GM18868 (cell line): ENCODE results near the gene CAPN5.
"Not testable (repeated sequence)": the region's sequence is repeated elsewhere in the genome, so short reads cannot be mapped to it uniquely, and the experiment has no call there.

Source experiments
- ATAC-seq: cut with Tn5 transposase; IDR thresholded peaks from one replicate; pipeline ENCODE4 v1.9.1; 2021; ENCODE audit warnings: mild to moderate bottlenecking, moderate library complexity; ENCODE audit not compliant: unreplicated experiment

Gene CAPN5

DNA sequence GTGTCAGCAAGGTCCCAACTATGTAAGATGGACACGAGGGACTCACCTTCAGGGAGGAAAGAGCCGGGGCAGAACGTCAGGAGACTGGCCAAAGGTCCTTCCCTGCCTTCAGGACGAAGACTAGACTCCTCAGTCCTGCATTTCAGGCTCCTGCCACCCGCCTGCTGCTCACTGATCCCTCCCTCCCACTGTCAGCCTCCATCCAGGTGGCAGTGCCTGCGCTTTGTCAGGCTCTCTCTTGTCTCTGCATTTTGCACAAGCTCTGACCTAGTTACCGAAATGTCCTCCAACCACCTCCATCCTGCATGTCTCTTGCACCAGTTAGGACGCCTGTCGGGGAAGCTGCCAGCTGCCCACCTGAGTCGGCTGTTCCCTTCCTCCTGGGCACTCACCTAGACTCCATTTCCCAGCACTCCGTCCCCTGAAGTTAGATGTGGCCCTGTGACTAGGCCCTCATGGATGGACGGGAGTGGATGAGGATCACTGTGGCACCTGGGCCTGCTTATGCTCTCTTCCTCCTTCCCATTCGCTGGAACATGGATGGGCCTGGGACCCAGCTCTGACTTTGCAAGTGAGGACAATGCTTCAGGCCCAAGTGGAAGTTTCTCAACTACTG lies 24.6 kb upstream of the CAPN5 start:
- ATAC-seq = no peak

DNA sequence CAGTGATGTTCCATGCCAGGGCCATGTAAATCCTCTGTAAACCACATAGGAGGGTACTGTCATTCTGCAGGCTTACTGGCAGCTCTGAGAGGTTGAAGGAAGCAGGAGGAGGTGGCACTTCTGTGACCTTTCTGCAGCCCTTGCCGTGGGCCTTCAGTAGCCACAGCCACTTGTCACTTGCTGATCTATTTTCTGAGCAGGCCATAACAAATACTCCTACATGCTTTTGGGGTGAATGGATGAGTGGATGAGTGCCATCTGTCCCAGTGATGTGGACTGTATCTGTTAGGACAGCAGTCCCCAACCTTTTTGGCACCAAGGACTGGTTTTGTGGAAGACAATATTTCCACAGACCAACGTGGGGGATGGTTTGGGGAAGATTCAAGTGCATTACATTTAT lies 22.4 kb upstream of the CAPN5 start:
- ATAC-seq = no peak

DNA sequence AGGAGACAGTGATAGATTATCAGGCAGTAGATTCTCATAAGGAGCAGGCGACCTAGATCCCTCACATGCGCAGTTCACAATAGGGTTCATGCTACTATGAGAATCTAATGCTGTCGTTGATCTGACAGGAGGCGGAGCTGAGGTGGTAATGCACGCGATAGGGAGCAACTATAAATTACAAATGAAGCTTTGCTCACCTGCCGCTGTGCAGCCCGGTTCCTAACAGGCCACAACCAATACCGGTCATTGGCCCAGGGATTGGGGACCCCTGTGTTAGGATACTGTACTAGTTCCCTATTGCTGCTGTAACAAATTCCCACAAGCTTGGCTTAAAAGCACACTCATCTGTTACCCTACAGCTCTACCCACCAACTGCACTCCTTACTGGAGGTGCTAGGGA lies 21.9 kb upstream of the CAPN5 start:
- ATAC-seq = no peak

DNA sequence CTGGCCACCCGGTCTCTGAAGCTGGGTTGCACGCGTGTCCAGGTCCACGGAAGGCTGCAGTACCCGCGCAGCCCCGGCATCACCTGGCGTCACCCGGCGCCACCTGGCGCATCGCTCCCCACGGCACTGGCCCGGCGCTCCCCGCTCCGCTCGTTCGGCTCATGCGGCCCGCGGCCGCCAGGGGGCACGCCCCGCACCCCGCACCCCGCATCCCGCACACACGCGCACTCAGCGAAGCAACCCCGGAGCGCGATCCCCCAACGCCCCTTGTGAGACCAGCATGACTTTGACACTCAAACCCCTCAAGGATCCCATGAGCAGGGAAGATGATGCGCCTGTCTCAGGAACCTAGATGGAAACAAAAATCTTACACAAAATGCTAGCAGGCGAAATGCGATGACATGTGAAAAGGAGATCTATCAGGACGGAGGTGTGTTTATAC lies 20.7 kb upstream of the CAPN5 start:
- peak; percentile 54 for ATAC-seq

DNA sequence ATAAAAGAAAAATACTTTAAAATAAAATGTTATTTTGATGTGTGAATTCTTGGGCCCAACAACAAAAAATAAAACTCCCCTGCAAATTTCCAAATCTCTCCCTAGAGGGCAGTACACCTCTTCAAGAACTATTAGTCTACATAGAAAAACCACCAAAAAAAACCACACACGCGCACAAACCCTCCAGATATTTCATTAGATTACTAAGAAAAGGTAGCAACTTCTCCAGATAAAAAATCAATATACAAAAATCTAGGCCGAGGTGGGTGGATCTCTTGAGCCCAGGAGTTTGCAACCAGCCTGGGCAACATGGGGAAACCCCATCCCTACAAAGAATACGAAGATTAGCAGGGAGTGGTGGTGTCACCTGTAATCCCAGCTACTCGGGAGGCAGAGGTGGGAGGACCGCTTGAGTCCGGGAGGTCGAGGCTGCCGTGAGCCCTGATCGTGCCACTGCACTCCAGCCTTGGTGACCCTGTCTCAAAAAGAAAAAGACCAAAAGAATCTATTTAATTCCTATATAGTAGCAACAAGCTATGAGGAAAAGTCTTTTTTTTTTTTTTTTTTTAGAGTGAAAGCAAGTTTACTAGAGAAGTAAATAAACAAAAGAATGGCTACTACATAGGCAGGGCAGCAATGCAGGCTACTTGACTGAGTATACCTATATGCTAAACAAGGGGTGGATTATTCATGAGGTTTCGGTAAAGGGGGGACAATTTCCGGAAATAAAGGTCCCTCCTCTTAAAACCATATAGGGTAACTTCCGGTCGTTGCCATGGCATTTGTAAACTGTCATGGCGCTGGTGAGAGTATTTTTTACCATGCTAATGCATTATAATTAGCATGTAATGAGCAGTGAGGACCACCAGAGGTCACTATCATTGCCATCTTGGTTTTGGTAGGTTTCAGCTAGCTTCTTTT lies 19.5 kb upstream of the CAPN5 start:
- peak; percentile 88 for ATAC-seq

DNA sequence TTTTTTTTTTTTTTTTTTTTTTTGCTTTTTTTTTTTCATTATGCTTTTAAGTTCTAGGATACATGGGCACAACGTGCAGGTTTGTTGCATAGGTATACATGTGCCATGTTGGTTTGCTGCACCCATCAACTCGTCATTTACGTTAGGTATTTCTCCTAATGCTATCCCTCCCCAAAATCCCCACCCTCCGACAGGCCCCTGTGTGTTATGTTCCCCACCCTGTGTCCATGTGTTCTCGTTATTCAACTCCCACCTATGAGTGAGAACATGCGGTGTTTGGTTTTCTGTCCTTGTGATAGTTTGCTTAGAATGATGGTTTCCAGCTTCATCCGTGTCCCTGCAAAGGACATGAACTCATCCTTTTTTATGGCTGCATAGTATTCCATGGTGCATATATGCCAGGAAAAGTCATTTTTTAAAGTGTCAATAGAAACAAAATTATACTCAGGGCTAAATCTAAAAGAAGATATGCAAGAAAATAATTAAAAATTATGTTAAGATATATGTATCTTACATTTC lies 18.8 kb upstream of the CAPN5 start:
- not testable (repeated sequence) for ATAC-seq

DNA sequence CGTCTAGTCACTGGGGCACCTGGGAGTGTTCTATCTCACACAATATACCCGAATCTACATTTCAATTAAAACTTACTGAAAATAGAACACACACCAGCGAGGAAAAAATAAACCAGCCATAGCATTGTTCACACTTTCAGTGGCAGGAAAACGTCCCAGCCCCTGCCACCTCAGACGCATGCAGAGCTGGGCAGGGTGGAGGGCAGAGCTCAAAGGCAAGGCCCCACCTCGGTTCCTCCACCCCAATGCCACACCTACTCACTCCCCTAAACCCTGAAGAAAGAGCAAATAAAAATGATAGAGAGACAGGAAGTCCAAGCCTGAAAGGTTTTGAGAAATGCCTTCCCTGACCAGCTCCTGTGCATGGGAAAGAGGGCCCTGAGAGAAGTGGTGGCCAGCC lies 17.7 kb upstream of the CAPN5 start:
- ATAC-seq = no peak

DNA sequence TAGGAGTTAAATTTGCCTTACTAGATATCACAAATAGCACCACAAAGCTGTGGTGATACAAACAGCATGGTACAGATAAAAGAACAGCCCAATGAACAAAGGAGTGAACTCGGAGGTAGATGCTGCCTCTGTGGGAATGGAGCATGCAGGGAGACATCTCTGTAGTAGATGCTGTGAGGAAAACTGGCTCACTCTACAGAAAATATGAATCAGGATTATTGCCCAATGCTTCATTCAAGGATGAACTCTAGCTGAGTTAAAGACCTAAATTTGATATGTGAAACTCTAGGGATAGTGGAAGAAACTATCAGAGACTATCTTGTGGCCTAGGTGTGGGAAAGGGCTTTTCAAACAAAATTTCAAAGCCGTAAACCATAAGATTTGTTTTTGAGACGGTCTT lies 15.3 kb upstream of the CAPN5 start:
- ATAC-seq = no peak

DNA sequence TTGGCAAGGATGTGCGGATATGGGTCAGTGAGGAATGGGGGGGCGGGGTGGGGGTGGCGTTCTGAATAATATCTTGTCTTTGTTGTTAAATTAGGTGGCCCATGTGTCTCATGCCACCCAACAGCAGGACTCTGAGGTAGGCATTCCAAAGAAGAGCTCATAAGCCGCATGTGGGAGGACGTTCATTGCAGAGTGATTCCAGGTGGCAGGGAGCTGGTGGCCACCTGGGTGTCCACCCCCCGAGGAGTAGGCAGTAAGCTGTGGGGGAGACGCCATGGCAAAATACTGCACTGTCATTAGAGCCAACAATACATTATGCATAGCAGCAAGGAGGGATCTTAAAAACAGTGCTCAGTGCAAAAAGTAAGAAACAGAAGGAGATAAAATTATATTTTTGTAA lies 14.3 kb upstream of the CAPN5 start:
- no peak for ATAC-seq

DNA sequence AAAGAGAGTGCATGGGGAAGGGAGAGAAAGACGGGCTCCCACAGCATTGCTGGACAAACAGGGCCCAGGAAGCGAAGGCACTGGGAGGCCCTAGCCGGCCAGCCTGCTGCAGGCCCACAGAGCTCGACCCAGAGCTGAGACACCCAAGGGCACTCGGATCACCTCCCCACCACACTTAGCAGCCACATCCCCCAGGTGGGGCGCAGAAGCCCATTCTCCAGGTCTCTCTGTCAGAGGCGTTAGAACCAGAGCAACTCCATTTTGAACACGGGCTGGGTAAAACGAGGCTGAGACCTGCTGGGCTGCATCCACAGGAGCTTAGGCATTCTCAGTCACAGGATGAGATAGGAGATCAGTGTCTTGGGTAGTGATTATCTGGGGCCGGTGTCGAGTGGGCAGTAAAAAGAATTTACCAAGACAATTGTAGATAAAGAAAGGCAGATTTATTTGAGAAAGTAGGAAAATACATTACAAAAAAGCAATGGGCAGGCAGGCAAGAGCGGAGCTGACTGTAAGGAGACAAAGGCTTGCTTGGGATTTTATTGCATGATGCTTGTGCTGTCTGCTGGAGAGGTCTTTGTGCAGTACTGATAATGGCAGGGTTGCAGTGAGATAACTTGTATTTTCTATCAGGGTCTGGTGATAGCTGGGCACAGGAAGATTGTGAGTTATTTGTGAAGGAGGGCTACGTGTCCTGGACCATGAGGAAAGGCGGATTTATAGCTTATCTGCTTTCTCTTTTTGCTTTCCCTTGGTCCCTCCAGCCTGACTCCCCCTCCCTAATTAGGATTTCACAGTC lies 13.4 kb upstream of the CAPN5 start:
- no peak for ATAC-seq

DNA sequence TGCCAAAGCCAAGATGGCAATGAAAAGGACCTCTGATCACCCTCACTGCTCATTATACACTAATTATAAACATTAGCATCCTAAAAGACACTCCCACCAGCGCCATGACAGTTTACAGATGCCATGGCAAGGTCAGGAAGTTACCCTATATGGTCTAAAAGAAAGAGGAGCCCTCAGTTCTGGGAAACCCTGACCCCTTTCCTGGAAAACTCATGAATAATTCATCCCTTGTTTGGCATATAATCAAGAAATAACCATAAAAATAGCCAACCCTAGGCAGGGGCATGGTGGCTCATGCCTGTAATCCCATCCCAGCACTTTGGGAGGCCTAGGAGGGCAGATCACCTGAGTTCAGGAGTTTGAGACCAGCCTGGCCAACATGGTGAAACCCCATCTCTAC lies 12.7 kb upstream of the CAPN5 start:
- no peak for ATAC-seq

DNA sequence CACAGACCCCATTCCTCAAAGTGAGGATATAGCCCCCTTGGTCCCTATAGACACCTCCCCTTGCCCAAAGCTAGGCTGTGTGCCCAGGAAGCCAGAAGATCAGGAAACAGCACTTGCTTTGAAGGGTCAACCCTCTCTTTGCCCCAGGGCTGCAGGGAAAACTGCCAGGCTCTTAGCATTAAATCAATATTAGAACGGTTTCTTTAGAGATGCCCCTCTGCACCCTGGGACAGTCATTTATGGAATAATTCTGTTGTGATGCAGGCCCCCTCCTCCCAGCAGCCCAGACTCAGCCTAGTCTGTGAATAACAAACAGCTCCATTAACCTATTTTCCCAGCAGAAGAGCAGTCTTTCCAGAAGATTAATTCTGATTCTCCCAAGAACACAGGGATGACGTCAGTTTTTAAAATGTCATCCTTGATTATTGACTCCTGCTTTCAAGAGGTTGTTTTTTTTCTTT lies 11.6 kb upstream of the CAPN5 start:
- no peak for ATAC-seq

DNA sequence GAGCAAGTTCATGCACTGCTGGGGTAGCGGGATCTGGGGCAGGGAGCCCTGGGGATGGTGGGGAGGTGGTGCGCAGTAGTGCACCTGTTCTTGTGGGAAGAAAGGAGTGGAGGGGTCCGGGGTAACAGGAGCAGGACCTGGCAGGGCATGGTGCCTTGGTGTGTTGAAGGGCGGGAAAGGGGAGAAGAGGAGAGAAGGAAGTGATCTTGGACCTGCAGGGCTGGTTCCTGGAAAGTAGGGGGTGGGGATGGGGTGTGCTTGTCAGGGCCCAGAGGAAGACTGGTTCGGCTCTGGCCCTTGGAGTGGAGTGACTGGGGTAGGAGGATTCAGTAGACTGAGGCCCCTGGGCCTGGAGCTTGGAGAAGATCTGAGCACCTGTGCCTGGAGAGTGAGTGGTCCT lies 10.9 kb upstream of the CAPN5 start:
- ATAC-seq = no peak

DNA sequence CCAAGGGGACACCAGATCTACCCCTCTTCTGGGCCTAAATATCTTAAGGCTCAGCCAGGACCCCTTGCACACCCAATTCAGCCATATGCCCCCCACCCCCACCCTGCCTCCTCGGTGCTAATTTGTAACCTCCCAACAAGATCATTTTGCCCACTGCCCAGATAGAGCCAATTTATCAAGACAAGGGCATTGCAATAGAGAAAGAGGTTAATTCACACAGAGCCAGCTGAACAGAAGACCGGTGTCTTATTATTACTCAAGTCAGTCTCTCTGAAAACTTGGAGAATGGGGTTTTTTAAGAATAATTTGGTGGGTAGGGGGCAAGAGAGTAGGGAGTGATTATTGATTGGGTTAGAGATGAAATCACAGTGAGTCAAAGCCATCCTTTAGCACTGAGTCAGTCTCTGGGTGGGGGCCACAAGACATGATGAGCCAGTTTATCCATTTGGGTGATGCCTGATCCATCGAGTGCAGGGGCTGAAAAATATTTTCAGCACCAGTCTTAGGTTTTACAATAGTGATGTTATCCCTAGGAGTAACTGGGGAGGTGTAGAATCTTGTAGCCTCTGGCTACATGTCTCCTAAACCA lies 9.9 kb upstream of the CAPN5 start:
- no peak for ATAC-seq

DNA sequence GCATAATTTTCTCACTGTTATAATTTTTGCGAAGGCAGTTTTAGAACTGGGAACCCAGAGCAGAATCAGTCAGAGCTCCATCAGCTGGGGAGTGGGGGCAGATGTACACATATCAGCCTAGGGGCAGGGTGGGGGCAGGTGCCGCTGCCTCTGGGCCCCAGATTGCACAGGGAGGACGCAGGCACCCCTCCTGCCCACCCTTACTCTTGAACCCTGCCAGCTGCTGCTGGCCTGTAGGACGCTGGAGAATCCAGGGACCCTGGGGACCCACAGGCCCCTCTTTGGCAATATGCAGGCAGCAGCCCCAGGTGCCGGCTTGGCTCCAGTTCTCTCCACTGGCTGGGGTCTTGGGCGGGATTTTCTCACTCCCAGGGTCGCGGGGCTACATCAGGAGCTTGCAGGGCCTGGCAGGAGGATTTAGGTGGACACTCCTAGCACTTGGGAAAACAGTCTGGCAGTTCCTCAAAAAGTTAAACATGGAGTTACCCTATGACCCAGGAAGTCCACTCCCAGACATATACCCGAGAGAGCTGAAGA lies 8.8 kb upstream of the CAPN5 start:
- ATAC-seq = no peak

DNA sequence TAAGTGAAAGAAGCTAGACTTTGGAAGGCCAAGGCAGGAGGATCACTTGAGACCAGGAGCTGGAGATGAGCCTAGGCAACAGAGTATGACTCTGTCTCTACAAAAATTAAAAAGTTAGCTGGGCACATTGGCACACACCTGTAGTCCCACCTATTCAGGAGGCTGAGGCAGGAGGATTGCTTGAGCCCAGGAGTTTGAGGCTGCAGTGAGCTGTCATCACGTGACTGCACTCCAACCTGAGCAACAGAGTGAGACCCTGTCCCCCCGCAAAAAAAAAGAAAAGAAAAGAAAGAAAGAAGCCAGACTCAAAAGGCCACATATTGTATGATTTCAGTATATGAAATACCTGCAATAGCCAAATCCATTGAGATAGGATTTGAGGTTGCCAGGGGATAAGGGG lies 7.9 kb upstream of the CAPN5 start:
- no peak for ATAC-seq

DNA sequence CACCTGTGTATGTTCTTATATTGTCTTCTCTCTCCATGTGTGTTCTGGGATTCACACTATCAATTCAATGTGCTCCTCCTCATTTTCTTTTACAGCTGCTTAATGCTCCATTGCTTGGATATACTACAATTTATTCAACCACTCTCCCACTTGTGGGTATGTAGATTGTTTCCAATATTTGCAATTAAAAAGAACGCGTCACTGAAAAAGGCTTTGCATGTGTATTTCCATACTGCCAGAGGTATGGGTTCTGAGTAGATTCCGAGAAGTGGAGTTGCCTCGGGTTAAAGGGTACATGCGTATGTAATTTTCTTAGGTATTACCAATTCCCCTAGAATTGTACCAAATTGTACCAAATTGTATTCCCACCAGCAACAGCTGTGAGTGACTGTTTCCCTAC lies 7.0 kb upstream of the CAPN5 start:
- no peak for ATAC-seq

DNA sequence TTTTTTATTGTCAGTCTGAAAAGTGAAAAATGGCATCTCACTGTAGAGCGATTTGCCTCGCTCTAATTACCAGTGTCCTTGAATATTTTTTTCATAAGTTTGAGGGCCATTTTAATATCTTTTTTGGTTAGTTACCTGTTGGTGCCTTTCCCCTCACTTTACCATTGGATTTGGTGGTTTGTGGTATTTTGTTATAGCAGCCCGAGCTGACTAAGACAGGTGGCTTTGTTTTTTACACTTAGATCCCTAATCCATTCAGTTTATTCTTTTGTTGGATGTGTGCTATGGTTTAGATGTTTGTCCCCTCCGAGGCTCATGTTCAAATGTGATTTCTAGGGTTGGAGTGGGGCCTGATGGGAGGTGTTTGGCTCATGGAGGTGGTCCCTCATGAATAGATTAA lies 6.5 kb upstream of the CAPN5 start:
- ATAC-seq = no peak

DNA sequence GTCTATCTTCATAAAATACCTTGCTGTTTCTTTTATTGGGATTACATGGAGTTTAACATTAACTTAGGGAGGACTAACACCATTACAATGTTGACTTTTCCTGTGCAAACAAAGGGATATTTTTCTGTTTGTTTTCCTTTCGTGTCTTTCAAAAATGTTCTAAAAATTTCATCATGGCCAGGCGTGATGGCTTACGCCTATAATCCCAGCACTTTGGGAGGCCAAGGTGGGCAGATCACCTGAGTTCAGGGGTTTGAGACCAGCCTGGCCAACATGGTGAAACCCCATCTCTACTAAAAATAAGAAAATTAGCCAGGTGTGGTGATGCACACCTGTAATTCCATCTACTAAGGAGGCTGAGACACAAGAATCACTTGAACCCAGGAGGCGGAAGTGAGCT lies 5.5 kb upstream of the CAPN5 start:
- ATAC-seq = not testable (repeated sequence)

DNA sequence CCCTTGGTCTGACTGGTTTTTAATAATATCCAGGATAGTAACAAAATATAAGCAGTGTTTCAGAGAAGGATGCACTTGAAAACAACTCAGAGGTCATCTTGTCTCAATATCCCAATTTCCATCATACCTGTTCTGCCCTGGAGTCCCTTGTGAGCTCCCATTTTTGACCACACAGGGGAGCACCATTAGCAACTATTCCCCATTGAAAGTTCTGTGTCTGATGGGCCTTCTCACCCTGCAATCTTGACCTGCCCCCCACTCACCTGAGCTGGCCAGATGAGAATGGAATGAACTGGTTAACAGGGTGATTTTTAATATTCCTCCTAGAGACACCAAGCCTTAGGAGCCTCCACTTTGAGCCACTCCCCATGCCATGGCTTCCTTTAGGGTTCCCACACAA lies 3.8 kb upstream of the CAPN5 start:
- no peak for ATAC-seq

DNA sequence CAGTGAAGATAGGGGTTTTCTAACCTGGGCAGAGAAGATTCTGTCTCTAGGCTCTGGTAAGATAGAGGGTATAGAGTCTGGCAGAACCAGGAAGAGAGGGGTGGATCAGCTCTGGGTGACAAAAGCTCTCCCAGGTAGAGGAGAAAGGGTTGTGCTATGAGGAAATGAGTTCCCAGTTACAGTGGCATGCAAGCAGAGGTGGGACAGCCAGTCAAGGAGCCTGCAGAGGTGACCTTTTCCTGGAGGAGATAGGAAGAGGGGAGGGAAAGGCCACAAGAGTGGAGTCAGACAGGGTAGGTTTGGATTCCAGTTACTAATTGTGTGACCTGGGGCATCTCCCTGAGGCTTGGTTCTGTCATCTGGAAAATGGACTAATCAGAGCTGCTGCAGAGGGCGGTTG lies 3.4 kb upstream of the CAPN5 start:
- ATAC-seq = no peak
